ENCODE data around the gene DPF3.

Gene DPF3

GRCh38 chr14:72590577-72590976 is 303.3 kb downstream of the DPF3 start:
- DNase-seq = no peak

DNA sequence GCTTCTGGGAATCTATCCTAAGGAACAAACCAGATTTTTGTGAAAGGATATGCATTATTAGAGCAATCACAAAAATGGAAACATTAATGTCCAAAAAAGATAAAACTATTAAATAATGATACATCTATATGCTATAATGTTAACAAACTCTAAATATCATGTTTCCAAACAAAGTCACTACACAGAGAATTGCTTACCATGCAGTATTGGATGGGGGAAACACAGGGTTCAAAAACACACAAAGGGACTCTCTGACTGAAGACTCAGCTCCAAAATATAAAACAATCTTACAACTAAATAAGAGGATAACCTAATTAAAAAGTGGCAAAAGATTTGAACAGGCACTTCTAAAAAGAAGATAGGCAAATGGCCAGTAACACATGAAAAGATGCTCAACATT is 304.2 kb downstream of the DPF3 start:
- DNase-seq = no peak

DNA sequence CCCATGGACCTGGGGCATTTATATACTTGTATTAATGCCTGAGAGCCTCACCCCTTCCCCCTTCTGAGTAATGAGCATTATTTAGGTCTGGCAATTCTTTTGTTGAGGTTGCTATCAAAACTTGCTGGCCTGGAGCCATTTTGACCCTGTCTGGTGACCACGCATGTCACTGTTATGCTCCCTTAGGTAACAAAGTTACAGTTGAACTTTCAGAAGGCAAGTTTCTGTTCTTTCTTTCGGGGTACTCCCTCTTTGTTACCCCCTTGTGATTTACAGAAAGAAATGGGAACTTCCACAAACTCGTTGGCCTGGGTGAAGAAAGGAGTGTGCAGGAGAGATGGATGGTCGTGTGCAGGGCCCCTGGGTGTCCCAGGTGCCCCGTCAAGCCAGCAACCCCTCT is 305.4 kb downstream of the DPF3 start:
- no peak for DNase-seq

DNA sequence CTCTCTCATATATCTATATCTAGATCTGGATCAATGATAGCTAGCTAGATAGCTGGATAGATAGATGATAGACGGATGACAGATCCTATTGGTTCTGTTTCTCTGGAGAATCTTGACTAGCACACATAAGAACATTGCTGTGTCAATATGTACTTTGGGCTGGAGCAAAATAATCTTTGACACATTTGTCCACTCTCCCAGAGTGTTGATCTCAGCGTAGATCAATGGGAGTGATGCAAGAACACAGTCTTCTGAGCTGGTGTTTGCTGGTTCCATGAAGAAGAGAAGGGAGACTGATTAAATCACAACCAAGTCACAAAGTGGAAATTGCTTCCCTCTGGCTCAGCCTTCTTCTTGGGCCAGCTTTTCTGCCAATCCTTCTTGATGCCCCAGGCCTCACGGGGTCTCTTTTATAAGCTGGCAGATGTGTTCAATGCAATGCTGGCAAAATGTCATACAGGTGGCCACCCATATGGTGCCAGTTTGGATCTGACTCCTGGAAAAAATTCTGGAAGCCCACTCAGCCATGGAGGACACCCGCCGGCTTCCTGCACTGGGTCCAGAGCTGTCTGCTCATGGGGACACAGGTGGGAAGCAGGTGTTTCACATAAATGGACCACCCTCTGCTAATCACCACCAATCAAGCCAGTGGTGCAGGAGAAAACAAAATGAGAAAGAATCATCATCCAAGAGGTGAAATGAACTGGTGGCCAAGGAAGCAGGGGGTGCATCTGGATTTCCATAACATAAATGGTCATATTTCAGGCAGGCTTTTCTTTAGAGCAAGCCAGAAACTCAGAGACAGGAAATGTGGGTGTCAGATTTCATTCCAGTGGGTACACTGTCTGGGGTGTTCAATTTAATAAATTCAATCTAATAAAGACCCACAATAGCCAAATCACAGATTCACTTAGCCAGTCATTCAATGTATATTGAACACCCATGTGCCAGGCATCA is 310.3 kb downstream of the DPF3 start:
- no peak for DNase-seq

- no peak for DNase-seq
Observed at GRCh38 chr14:72582582-72582981, 311.3 kb downstream of the DPF3 start.

DNA sequence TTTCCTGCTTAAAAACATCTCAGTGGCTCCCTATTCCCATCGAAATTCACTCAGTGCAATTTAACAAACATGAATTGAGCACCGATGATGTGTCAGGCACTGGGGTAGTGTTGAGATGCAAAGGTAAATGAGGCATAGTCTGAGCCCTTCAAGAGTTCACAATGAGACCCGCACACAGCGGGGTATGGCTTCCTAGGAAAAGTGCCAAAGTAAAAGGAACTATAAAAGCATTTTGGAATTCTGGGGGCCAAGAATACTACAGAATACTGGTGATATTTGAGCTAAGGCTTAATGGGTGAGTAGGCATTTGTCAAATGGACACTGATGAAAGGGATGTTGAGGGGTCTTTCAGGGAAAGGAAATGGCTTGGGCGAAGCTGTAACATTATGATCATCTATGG is 315.4 kb downstream of the DPF3 start:
- no peak for DNase-seq

- DNase-seq = no peak
Observed at GRCh38 chr14:72577521-72577920, 316.4 kb downstream of the DPF3 start.

GRCh38 chr14:72576258-72576657 is 317.6 kb downstream of the DPF3 start:
- DNase-seq = no peak

DNA sequence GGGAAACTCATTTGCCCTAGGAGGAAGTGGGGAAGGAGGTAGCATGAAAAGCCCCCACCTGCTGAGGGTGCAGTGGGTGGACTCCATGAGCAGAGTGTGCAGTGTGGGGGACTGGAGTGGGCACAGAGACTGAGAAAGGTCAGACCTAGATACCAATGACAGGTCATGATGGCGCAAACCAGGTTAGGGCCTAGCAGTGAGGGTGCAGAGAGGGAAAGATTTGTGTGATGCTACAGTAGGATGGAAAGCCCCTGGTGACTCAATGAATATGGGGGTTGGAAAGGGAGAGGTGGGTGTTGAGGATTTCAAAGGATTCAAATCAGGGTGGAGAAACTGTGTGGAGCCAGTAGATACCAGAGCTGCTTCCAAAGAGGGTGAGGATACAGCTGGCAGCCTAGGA is 319.2 kb downstream of the DPF3 start:
- no peak for DNase-seq

GRCh38 chr14:72573725-72574417 is 320.0 kb downstream of the DPF3 start:
- DNase-seq = no peak

Measured in stimulated activated CD4-positive, alpha-beta T cell treated with anti-CD3 and anti-CD28 coated beads, Interleukin-2, amount 100 ng/mL, for 48 hours (primary cell).